GM21423 (cell line): ENCODE results near the gene ADIPOQ.
"Not testable (repeated sequence)": the region's sequence is repeated elsewhere in the genome, so short reads cannot be mapped to it uniquely, and the experiment has no call there.

Experiments
- ATAC-seq: cut with Tn5 transposase; IDR thresholded peaks from one replicate; pipeline ENCODE4 v1.9.1; 2021; ENCODE audit warnings: mild to moderate bottlenecking, moderate library complexity; ENCODE audit not compliant: unreplicated experiment

The ADIPOQ gene

DNA sequence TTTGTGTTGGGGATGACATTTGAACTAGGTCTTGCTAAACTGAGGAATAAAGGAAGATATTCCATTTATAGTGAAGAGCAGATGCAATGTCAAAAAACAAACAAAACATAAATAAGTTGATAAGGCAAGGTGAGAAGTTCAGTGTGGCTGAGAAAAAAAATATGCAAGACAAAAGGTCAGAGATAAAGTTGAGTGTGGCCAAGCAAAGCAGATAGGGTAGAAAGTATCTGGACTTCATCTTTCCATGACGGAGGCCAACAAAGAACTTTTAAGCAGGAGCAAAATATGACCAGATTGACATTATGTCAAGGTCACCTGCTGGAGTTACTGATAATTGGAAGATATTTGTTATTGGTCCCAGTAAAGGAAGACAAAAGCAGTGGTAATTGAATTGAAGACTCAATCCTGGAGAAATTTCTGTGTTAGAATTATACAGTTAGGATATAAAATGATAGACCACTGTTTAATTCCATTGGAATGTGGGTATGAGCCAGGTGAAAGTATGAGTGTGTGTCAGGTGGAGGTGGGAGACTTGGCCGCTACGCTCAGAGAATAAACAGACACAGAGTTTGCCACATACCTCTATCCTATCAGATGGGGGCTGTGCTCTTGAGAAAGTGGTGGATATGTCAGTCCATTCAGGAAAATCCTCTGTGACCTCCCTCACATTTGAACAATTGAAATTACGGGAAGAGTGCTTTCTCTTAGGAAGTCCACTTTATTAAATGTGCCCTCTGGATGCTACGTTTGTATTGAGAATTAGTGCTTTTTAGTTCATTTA is 28.1 kb downstream of the ADIPOQ start:
- no peak for ATAC-seq

DNA sequence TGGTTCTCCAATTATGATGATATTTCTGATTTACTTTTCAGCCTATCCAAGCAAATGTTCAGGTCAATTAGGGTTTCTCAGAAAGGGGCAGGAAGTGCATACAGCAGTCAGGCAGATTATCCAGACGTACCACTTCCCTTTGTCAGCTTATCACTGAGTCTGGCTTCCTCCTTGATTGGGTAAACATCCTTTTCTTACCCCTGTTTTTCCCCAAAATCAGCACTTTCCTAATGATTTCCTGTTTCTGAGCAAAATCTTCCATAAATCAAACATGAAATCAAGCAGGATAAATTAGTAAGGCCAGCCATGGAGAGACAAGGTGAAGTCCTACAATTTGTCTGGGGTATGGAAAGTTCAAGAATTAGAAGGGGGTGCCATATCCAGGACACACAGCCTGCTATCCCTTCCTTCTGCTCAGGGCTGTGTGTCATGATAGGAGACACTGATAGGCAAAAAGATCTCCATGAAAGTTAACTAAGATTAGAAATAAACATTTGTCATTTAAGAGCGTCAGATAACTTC is 29.0 kb downstream of the ADIPOQ start:
- no peak for ATAC-seq

DNA sequence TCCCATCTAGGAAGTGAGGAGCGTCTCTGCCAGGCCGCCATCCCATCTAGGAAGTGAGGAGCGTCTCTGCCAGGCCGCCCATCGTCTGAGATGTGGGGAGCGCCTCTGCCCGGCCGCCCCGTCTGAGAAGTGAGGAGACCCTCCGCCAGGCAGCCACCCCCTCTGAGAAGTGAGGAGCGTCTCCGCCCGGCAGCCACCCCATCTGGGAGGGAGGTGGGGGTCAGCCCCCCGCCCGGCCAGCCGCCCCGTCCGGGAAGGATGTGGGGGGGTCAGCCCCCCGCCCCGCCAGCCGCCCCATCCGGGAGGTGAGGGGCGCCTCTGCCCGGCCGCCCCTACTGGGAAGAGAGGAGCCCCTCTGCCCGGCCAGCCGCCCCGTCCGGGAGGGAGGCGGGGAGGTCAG is 31.3 kb downstream of the ADIPOQ start:
- ATAC-seq: not testable (repeated sequence)

DNA sequence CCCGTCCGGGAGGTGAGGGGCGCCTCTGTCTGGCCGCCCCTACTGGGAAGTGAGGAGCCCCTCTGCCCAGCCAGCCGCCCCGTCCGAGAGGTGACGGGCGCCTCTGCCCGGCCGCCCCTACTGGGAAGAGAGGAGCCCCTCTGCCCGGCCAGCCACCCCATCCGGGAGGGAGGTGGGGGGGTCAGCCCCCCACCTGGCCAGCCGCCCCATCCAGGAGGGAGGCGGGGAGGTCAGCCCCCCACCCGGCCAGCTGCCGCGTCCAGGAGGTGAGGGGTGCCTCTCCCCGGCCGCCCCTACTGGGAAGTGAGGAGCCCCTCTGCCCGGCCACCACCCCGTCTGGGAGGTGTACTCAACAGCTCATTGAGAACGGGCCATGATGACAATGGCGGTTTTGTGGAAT is 31.7 kb downstream of the ADIPOQ start:
- ATAC-seq: not testable (repeated sequence)

DNA sequence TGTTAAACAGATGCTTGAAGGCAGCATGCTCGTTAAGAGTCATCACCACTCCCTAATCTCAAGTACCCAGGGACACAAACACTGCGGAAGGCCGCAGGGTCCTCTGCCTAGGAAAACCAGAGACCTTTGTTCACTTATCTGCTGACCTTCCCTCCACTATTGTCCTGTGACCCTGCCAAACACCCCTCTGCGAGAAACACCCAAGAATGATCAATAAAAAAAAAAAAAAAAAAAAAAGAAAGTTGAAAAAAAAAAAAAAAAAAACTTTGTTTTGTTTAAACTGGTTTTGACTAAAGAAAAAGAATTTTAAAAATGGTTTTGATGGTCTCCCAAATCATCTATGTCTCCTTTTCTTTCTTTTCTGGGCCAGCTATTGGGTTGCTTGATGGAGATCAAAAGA is 32.3 kb downstream of the ADIPOQ start:
- not testable (repeated sequence) for ATAC-seq

DNA sequence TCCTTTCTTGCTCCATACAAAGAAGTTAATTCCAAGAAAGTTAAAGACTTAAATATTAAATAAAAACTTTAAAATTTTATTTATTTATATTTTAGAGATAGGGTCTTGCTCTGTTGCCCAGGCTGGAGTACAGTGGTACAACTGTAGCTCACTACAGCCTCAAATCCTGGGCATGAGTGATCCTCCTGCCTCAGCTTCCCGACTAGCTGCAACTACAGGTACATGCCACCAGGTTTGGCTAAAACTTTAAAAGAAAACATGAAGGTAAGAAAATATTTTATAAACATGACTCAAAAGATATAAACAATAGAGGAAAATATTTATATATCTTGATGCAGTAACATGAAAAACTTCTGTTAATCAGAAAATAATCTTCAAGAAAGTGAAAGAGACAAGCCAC is 33.2 kb downstream of the ADIPOQ start:
- ATAC-seq: no peak

DNA sequence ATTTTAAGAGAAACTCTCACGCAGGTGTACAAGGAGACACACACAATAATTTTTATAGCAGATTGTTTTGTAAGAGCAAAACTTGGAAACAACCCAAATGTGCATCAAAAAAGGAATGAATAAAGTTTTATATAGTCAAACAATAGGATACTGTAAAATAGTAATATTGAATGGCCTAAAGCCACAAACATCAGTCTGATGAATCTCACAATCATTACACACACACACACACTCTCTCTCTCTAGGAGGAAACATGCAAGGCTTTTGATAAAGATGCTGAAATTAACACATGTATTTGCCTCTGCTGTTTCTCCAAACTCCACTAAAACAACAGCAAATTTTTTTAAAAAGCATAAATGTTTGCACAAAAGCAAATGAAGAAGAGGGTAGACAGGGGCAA is 37.3 kb downstream of the ADIPOQ start:
- no peak for ATAC-seq

DNA sequence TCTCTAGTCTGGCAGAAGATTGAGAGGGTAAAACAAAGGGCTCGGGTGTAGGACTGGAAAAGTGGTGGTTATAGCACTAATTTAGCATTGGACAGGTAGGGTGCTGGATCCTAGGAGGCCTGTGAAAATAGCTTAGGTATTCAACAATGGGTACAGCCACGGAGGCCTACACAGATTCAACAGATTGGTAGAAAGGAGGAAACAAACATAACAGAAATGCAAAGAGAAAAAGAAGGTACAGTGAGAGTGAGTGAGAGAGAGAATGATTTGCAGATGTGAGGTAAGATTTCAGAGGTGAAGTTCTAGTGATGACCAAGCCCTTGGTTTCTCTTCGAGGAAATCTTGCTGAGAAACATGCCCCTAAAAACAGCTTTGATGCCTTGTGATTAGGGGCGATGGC is 37.9 kb downstream of the ADIPOQ start:
- no peak for ATAC-seq

DNA sequence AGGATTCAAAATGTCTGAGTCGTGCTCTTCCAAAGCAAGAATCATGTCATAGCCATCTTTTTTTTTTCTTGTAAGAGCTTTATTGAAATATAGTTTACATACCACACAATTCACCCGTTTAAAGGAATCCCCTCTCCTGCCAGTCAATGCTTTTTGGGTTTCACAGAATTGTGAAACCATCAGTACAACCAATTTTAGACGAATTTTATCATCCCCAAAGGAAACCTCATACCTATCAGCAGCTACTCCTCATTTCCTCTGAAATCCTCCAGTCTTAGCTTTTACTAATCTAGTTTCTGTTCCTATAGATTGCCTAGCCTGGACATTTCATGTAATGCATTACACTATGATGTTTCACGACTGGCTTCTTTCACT is 39.6 kb downstream of the ADIPOQ start:
- no peak for ATAC-seq

DNA sequence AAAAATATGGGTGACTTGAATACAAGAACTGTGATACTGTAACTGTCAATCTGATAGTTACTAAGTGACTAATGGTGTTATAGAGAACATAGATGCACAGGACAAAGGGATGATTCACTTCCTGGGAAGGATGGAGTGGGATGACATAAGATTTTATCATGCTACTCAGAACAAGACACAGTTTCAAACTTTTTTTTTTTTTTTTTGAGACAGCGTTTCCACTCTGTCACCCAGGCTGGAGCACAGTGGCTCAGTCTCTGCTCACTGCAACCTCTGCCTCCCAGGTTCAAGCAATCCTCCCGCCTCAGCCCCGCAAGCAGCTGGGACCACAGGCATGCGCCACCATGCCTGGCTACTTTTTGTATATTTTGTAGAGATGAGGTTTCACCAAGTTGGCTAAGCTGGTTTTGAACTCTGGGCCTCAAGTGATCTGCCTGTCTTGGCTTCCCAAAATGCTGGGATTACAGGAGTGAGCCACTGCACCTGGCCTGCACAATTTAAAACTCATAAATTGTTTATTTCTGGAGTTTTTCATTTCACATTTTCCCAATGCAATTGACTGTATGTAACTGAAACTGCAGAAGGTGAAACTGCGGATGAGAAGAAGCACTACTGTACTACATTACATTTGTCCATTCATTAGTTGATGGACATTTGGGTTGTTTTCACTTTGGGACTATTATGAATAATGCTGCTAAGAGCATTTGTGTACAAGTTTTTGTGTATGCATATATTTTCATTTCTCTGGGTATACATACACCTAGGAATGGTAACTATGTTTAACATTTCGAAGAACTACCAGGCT is 40.6 kb downstream of the ADIPOQ start:
- no peak for ATAC-seq

DNA sequence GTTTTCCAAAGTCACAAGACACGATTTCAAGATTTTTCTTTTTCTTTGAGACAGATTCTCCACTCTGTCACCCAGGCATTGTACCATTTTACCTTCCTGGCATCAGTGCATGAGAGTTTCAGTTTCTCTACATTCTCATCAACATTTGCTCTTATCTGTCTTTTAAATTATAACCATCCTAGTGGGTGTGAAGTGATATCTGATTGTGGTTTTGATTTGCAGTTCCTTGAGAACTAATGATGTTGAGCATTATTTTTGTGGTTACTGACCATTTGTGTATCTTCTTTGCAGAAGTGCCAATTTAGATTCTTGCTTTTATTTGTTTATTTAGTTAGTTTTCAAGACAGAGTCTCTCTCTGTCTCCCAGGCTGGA is 41.2 kb downstream of the ADIPOQ start:
- ATAC-seq: no peak

DNA sequence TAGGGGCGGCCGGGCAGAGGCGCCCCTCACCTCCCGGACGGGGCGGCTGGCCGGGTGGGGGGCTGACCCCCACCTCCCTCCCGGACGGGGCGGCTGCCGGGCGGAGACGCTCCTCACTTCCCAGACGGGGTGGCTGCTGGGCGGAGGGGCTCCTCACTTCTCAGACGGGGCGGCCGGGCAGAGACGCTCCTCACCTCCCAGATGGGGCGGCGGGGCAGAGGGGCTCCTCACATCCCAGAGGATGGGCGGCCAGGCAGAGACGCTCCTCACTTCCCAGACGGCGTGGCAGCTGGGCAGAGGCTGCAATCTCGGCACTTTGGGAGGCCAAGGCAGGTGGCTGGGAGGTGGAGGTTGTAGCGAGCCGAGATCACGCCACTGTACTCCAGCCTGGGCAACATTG is 42.4 kb downstream of the ADIPOQ start:
- not testable (repeated sequence) for ATAC-seq

DNA sequence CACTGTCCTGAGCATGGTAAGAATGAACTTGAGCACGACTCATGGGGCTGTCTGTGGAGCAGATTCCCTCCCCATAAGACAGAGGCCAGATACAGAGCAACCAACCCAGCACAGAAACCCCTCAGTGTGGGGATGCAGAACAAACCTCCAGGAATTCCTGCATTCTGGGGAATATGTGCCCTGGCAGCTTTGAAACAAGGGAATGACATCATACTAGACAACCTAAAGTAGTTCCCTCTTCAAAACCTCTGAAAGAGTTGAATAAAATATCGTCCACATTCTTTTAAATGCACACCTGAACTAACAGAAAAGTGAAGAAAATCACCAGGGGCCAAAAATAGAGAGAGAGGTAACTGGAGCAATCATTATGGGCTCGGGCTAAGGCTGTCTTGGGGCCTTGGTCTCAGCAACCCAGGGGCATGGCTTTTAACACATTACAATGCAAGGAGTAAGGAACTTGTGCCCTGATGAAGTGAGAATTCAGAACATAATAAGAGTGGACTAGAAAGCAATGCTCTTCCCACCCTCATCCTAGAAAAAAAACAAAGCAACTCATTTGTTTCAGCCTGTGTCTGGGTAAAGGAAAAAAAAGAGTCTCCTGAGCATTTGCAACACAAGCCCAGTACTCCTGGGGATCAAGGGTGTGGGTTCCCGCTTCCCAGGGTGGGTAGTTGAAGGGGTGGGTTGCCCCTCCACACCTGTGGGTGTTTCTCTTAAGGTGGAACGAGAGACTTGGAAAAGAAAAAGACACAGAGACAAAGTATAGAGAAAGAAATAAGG is 43.9 kb downstream of the ADIPOQ start:
- no peak for ATAC-seq

DNA sequence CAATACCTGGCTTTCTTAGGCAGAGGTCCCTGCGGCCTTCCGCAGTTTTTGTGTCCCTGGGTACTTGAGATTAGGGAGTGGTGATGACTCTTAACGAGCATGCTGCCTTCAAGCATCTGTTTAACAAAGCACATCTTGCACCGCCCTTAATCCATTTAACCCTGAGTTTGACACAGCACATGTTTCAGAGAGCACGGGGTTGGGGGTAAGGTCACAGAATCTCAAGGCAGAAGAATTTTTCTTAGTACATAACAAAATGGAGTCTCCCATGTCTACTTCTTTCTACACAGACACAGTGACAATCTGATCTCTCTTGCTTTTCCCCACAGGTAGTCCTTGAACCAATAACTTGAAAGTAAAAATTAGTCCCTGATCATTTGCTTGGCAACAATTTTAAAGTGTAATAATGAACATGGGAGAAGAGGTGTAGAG is 45.0 kb downstream of the ADIPOQ start:
- ATAC-seq: not testable (repeated sequence)

DNA sequence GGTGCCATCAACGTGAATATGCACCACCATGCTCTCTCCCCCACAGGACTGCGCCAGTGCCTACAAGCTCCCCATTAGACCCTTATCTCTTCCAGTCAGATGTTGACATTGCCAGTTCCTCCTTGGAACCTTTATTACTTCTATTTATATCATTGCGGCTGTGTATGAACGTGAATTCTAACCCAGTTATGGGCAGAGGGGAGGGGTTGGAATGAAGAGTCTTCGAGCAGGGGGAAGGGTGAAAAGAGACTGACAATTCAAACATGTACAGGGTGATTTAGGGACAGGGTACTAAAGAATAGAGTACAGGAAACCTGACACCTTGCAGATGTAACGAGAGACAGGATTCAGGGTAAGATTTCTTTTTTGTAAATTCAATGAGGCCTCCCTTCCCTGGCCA is 46.1 kb downstream of the ADIPOQ start:
- ATAC-seq: no peak

DNA sequence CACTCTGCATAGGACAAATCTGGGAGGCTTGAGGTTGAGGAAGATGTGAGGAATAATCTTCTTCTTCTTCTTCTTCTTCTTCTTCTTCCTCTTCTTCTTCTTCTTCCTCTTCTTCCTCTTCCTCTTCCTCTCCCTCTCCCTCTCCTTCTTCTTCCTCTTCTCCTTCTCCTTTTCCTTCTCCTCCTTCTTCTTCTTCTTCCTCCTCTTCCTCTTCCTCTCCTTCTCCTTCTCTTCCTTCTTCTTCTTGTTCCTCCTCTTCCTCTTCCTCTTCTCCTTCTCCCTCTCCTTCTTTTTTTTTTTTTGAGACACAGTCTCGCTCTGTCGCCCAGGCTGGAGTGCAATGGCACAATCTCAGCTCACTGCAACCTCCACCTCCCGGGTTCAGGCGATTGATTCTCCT is 47.2 kb downstream of the ADIPOQ start:
- ATAC-seq: not testable (repeated sequence)

DNA sequence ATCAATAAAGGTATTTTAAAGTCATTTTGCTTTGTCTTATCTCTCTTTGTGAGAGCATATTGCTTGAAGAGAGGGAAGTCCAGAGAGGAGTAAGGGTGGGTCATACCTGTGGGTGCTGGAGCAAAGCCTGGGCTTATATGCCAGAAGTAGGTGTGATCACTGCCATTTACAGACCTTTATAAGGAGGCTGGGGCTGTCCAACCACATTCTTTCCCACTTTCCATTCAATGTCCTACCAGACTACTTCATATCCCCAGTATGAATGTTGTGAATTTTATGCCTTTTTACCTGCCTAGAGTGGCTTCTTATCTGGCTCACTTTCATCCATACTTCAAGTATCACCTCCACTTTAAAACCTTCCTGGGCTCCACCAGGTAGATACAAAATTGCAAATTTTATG is 48.4 kb downstream of the ADIPOQ start:
- no peak for ATAC-seq

DNA sequence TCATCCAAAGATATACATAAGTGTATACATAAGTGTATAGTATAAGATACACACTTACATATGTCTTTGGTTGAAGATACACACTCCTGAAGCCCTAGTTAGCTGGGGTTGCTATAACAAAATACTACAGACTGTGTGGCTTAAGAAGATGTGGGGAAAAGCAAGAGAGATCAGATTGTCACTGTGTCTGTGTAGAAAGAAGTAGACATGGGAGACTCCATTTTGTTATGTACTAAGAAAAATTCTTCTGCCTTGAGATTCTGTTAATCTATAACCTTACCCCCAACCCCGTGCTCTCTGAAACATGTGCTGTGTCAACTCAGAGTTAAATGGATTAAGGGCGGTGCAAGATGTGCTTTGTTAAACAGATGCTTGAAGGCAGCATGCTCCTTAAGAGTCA is 50.6 kb downstream of the ADIPOQ start:
- not testable (repeated sequence) for ATAC-seq

DNA sequence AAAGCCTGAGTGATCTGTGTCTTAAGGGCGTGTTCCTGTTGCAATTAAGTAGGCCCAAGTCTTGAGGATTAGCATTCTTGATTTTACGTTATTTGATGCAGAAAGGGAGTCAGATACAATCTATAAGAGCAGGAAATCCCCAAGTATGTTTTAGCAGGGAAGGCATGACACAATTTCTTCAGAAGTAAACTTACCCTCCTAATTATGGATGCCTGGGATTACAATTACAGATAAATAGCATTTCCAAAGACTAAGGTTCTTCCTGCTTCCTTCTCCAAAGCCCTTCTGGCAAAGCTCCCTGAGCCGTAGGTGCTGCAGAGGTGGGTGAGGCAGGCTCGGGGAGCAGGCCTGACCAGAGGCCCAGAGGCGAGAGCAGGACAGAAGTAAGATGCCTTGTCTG is 52.9 kb downstream of the ADIPOQ start:
- no peak for ATAC-seq

DNA sequence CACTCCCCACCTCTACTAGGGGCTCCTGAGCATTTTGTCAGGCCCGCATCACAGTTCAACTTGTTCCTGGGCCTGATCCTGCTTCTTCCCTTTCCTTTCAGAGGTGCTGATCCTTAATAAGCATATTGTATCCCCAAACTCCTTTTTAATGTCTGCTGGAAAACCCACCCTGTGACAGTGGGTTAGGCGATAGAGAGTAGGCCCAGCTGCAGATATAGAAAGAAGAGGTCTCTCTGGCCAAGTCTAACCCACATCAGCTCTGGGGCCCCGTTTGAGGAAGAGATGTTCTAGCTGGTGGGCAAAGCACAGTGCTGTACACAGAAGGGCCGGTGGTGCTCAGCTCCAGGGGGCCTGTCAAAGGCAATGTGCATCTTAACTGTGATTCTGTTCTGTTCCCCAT is 53.5 kb downstream of the ADIPOQ start:
- no peak for ATAC-seq

DNA sequence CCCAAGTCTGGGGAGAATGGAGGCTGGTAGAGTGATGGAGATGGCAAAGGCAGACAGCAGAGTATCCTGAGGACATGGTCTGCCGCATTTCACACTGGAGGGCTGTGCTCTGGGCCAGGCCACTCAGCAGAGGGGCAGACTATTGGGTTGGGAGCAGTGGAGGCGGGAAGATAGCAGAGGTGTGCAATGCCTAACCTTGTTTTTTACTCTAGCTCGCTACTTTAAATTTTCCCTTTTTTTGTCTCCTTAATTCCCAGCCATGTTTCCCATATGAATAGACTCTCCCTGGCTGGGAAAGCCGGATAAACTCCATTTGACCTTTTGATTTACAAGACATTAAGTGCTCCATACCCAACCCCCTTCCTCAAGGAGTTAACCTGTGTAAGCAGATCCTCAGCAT is 54.4 kb downstream of the ADIPOQ start:
- no peak for ATAC-seq
